ENCODE results near the gene RANBP17. TPM values are rescaled to one million over a fixed set of nuclear protein-coding genes. Genes with fewer than 3 reads are reported as not detected.

The RANBP17 gene
- total RNA-seq, 1 experiment from 2014 or later = 6.0 TPM

DNA sequence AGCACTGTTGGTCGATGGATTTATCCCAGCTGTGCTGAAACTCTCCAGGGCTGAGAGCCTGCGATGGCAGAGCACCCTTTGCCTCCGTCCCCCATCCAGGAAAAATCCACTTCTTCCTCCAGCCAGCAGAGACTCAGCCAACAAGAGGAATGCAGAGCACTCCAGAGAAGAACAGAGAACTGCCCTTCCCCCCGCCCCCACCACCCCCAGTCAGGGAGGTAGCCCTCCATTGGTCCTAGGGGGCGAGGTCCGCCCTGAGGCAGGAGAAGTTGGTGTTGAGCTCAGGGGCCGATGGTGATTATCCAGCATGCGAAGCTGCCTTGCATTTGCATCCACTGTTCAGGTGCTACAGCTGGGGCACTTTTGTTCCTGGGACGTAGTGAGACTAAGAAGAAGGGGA lies 456.2 kb downstream of the RANBP17 start:
- ATAC-seq = no peak

DNA sequence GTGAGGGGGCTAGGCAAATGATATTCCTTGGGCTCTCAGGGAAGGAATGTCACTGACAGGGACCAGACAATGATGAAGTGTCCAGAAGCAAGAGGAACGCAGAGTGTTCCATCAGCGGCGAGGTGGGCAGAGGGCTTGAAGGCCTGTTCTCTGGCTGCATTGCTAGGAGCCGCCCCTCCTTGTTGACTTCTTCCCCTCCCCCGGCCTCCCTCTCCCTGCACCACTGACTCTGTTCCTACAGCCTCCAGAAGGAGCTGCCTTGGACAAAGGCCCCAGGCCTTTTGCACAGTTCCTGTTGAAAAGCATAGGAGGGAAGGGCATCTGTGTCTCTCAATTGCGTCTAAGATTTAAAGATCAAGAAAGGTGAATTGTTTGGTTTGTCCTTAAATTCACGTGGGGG lies 459.6 kb downstream of the RANBP17 start:
- no peak for ATAC-seq
- Histone ChIP-seq H3K4me2 (ENCODE audit: low read length) (no peak overlapping the region), H3K9me3 (ENCODE audit: low read length) (no peaks in the 10 kb centered on the region), H3K9me2 (replicated peaks; ENCODE audit: low read length) (no peaks in the 10 kb centered on the region), H3K9ac (ENCODE audit: low read length) (no peak overlapping the region), H2AFZ (ENCODE audit: low read length) (no peak overlapping the region), H4K20me1 (ENCODE audit: low read length) (no peaks in the 10 kb centered on the region), H3K4me1 (ENCODE audit: insufficient read depth, low read length) (peaks cover 3% of the 10 kb centered on the region; the same call in 1 of the 2 replicates), H3K4me3 (ENCODE audit: low read length) (no peak overlapping the region), H3K27me3 (ENCODE audit: low read length) (peaks cover 61% of the 10 kb centered on the region), H3F3A (ENCODE audit: low read length, unreplicated experiment) (no peaks in the 10 kb centered on the region), H3K27ac (ENCODE audit: low read length) (no peak overlapping the region), H3K79me2 (ENCODE audit: low read length) (no peaks in the 10 kb centered on the region), H3K36me3 (ENCODE audit: low read depth, low read length) (no peaks in the 10 kb centered on the region)
- no TSS peak for BruUV-seq (replicated peaks)
- no peak for DNase-seq
- POLR2A ChIA-PET (ENCODE audit: unreplicated experiment) = no interaction called here
- CTCF ChIA-PET = no interaction called here
- TF ChIP-seq EZH2phosphoT487 (IDR thresholded peaks at IDR 0.05; ENCODE audit: borderline replicate concordance, low read length) (no peak), EZH2 (IDR thresholded peaks at IDR 0.05; ENCODE audit: low read length, unreplicated experiment) (no peak)
- TF ChIP-seq, protein P1, sequence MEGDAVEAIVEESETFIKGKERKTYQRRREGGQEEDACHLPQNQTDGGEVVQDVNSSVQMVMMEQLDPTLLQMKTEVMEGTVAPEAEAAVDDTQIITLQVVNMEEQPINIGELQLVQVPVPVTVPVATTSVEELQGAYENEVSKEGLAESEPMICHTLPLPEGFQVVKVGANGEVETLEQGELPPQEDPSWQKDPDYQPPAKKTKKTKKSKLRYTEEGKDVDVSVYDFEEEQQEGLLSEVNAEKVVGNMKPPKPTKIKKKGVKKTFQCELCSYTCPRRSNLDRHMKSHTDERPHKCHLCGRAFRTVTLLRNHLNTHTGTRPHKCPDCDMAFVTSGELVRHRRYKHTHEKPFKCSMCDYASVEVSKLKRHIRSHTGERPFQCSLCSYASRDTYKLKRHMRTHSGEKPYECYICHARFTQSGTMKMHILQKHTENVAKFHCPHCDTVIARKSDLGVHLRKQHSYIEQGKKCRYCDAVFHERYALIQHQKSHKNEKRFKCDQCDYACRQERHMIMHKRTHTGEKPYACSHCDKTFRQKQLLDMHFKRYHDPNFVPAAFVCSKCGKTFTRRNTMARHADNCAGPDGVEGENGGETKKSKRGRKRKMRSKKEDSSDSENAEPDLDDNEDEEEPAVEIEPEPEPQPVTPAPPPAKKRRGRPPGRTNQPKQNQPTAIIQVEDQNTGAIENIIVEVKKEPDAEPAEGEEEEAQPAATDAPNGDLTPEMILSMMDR (conservative IDR thresholded peaks at IDR 0.05; ENCODE audit: low read depth, low read length) = no peak
- intact Hi-C loops (cut with micrococcal nuclease) = no loop called here

More for the DNA sequence above, 456.2 kb downstream of the RANBP17 start:
- H3K9me2 ChIP-seq (replicated peaks; ENCODE audit: low read length) = no peaks in the 10 kb centered on the region
- peaks cover 49% of the 10 kb centered on the region for H3K27me3 ChIP-seq (ENCODE audit: low read length)
- no peak for DNase-seq
- no peaks in the 10 kb centered on the region for H3K79me2 ChIP-seq (ENCODE audit: low read length)
- intact Hi-C loops (cut with micrococcal nuclease) = no loop called here
- H2AFZ ChIP-seq (ENCODE audit: low read length) = no peak overlapping the region
- H3K4me1 ChIP-seq (ENCODE audit: insufficient read depth, low read length) = no peaks in the 10 kb centered on the region
- H3K36me3 ChIP-seq (ENCODE audit: low read depth, low read length) = no peaks in the 10 kb centered on the region
- no peak overlapping the region for H3K27ac ChIP-seq (ENCODE audit: low read length)
- BruUV-seq (replicated peaks) = no TSS peak
- no peak overlapping the region for H3K4me2 ChIP-seq (ENCODE audit: low read length)
- H3K9me3 ChIP-seq (ENCODE audit: low read length) = no peaks in the 10 kb centered on the region
- no peak for TF ChIP-seq EZH2phosphoT487 (IDR thresholded peaks at IDR 0.05; ENCODE audit: borderline replicate concordance, low read length)
- TF ChIP-seq, protein P1 (conservative IDR thresholded peaks at IDR 0.05; ENCODE audit: low read depth, low read length) = no peak
- TF ChIP-seq EZH2 (IDR thresholded peaks at IDR 0.05; ENCODE audit: low read length, unreplicated experiment) = no peak
- no peaks in the 10 kb centered on the region for H4K20me1 ChIP-seq (ENCODE audit: low read length)
- POLR2A ChIA-PET (ENCODE audit: unreplicated experiment) = no interaction called here
- no peak overlapping the region for H3K4me3 ChIP-seq (ENCODE audit: low read length)
- CTCF ChIA-PET = no interaction called here
- no peaks in the 10 kb centered on the region for H3F3A ChIP-seq (ENCODE audit: low read length, unreplicated experiment)
- no peak overlapping the region for H3K9ac ChIP-seq (ENCODE audit: low read length)

DNA sequence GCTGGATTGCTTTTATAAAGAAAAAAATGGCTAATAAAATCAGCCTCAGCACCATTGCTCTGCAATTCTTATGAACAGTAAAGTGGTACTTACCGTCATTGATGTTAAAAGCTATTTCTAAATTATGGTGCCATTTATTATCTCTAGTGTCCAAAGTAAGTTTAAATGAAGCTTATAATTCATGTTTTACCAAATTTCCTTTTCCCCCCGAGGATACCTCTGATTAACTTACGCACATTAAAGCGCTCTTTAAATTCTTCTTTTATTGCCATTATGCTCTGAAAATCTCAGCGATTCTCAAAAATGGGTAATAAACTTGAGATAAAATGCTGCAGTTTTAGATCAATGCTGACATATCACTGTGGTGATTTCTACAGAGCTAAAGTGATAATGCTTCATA lies 460.7 kb downstream of the RANBP17 start:
- no peak overlapping the region for H3K9ac ChIP-seq (ENCODE audit: low read length)
- H4K20me1 ChIP-seq (ENCODE audit: low read length) = no peaks in the 10 kb centered on the region
- CTCF ChIA-PET = no interaction called here
- no peaks in the 10 kb centered on the region for H3K79me2 ChIP-seq (ENCODE audit: low read length)
- H2AFZ ChIP-seq (ENCODE audit: low read length) = no peak overlapping the region
- H3K27me3 ChIP-seq (ENCODE audit: low read length) = peaks cover 68% of the 10 kb centered on the region
- no peaks in the 10 kb centered on the region for H3K9me2 ChIP-seq (replicated peaks; ENCODE audit: low read length)
- no peaks in the 10 kb centered on the region for H3F3A ChIP-seq (ENCODE audit: low read length, unreplicated experiment)
- H3K36me3 ChIP-seq (ENCODE audit: low read depth, low read length) = no peaks in the 10 kb centered on the region
- ATAC-seq (no peak), DNase-seq (no peak)
- no peak overlapping the region for H3K4me2 ChIP-seq (ENCODE audit: low read length)
- H3K4me1 ChIP-seq (ENCODE audit: insufficient read depth, low read length) = peaks cover 3% of the 10 kb centered on the region; the same call in 1 of the 2 replicates
- no peaks in the 10 kb centered on the region for H3K9me3 ChIP-seq (ENCODE audit: low read length)
- BruUV-seq (replicated peaks) = no TSS peak
- H3K4me3 ChIP-seq (ENCODE audit: low read length) = no peak overlapping the region
- intact Hi-C loops (cut with micrococcal nuclease) = no loop called here
- TF ChIP-seq EZH2phosphoT487 (IDR thresholded peaks at IDR 0.05; ENCODE audit: borderline replicate concordance, low read length) = no peak
- TF ChIP-seq, protein P1 (conservative IDR thresholded peaks at IDR 0.05; ENCODE audit: low read depth, low read length) = no peak
- no peak for TF ChIP-seq EZH2 (IDR thresholded peaks at IDR 0.05; ENCODE audit: low read length, unreplicated experiment)
- POLR2A ChIA-PET (ENCODE audit: unreplicated experiment) = no interaction called here
- no peak overlapping the region for H3K27ac ChIP-seq (ENCODE audit: low read length)
